HFFc6 (cell line): ENCODE results near the gene SMIM3. TPM values are rescaled to one million over a fixed set of nuclear protein-coding genes. Genes with fewer than 3 reads are reported as not detected.
"Not testable (repeated sequence)": the region's sequence is repeated elsewhere in the genome, so short reads cannot be mapped to it uniquely, and the experiment has no call there.

ENCODE experiments used
- DNase-seq: peaks from one replicate; pipeline ENCODE4 v3.0.0-alpha.2; 2018
- H3K27ac Mint-ChIP-seq: 2 replicates; pipeline ENCODE4 v1.8.0; 2020; ENCODE audit warnings: mild to moderate bottlenecking, mixed read lengths
- H3K27me3 Mint-ChIP-seq: 2 replicates; pipeline ENCODE4 v1.8.0; 2021; ENCODE audit warnings: mild to moderate bottlenecking, moderate library complexity, mixed read lengths; ENCODE audit not compliant: insufficient read depth
- H3K36me3 Mint-ChIP-seq: 2 replicates; pipeline ENCODE4 v1.8.0; 2021; ENCODE audit warnings: low read depth, mixed read lengths
- H3K4me1 Mint-ChIP-seq: 2 replicates; pipeline ENCODE4 v1.8.0; 2020; ENCODE audit warnings: low read depth, mixed read lengths
- H3K4me3 Mint-ChIP-seq: 2 replicates; pipeline ENCODE4 v1.8.0; 2020; ENCODE audit warnings: mild to moderate bottlenecking, moderate library complexity, mixed read lengths
- H3K9me3 Mint-ChIP-seq: 2 replicates; pipeline ENCODE4 v1.8.0; 2020; ENCODE audit warnings: mild to moderate bottlenecking, mixed read lengths
- total RNA-seq, 6 experiments: library from RNA; stranded (reverse); fragmentation: NEBNext Ultra II Directional; extraction: Animal tissue kit (Norgen Biotek cat#: 25700); gene quantifications; 2 replicates in 1 of 6; 3 replicates in 5 of 6; pipeline ENCODE4 v1.2.3, GENCODE V29; 2021
- TF ChIP-seq, protein P1 (sequence below): fragments of 200-600 bp; sonication (generic); IDR thresholded peaks from 2 replicates; pipeline ENCODE4 v1.5.0; 2021; ENCODE audit warnings: antibody characterized with exemption, mild to moderate bottlenecking

The SMIM3 gene
- total RNA-seq, 6 experiments from 2014 or later: 32.5 to 51.1 (median 37.9) TPM

DNA sequence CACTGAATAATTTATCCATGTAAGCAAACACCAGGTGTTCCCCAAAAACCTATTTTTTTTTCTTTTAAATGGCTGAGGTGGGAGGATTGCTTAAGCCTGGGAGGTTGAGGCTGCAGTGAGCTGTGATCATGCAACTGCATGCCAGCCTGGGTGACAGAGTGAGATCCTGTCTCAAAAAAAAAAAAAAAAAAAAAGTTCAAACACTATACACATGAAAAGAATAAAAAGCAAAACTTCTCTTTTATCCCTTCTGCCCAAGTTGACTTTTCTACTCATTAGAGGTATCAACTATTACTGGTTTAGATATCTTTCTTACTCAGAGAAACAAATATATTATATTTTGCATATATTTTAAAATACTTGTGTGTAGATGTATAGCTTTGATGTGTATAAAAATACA is 37.6 kb upstream of the SMIM3 start:
- TF ChIP-seq, protein P1, sequence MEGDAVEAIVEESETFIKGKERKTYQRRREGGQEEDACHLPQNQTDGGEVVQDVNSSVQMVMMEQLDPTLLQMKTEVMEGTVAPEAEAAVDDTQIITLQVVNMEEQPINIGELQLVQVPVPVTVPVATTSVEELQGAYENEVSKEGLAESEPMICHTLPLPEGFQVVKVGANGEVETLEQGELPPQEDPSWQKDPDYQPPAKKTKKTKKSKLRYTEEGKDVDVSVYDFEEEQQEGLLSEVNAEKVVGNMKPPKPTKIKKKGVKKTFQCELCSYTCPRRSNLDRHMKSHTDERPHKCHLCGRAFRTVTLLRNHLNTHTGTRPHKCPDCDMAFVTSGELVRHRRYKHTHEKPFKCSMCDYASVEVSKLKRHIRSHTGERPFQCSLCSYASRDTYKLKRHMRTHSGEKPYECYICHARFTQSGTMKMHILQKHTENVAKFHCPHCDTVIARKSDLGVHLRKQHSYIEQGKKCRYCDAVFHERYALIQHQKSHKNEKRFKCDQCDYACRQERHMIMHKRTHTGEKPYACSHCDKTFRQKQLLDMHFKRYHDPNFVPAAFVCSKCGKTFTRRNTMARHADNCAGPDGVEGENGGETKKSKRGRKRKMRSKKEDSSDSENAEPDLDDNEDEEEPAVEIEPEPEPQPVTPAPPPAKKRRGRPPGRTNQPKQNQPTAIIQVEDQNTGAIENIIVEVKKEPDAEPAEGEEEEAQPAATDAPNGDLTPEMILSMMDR: no peak
- Mint-ChIP-seq H3K27me3 (no peaks in the 10 kb centered on the region), H3K9me3 (no peaks in the 10 kb centered on the region), H3K4me1 (peaks cover 14% of the 10 kb centered on the region; the same call in 1 of the 2 replicates), H3K36me3 (peaks cover 49% of the 10 kb centered on the region), H3K27ac (no peak overlapping the region), H3K4me3 (no peak overlapping the region)
- no peak for DNase-seq

DNA sequence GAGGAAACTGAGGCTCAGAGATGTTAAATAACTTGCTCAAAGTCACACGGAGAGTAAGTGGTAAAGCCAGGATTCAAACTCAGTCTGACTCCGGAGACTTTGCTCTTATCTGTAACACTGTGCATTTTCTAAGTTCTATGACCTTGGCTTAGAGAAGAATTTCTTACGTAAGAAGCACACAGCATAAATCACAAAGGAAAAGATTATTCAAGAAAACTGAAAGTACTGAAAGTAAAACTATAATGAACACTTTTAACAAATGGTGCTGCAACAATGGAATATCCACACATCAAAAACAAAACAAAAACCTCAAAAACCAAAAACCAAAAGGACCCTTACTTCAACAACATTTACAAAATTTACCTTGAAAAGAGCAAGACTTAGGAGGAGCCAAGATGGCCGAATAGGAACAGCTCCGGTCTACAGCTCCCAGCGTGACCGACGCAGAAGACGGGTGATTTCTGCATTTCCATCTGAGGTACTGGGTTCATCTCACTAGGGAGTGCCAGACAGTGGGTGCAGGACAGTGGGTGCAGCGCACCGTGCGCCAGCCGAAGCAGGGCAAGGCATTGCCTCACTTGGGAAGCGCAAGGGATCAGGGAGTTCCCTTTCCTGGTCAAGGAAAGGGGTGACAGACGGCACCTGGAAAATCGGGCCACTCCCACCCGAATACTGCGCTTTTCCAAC is 36.0 kb upstream of the SMIM3 start:
- not testable (repeated sequence) for H3K27ac Mint-ChIP-seq, H3K4me3 Mint-ChIP-seq, DNase-seq, H3K27me3 Mint-ChIP-seq, H3K9me3 Mint-ChIP-seq
- Mint-ChIP-seq H3K4me1 (peaks cover 14% of the 10 kb centered on the region; the same call in 1 of the 2 replicates), H3K36me3 (peaks cover 33% of the 10 kb centered on the region)

DNA sequence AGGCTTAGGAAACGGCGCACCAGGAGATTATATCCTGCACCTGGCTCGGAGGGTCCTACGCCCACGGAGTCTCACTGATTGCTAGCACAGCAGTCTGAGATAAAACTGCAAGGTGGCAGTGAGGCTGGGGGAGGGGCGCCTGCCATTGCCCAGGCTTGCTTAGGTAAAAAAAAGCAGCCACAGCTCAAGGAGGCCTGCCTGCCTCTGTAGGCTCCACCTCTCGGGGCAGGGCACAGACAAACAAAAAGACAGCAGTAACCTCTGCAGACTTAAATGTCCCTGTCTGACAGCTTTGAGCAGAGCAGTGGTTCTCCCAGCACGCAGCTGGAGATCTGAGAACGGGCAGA is 35.4 kb upstream of the SMIM3 start:
- not testable (repeated sequence) for H3K9me3 Mint-ChIP-seq, H3K27me3 Mint-ChIP-seq, DNase-seq, H3K4me3 Mint-ChIP-seq, H3K27ac Mint-ChIP-seq
- Mint-ChIP-seq H3K4me1 (peaks cover 14% of the 10 kb centered on the region; the same call in 1 of the 2 replicates), H3K36me3 (peaks cover 32% of the 10 kb centered on the region)

DNA sequence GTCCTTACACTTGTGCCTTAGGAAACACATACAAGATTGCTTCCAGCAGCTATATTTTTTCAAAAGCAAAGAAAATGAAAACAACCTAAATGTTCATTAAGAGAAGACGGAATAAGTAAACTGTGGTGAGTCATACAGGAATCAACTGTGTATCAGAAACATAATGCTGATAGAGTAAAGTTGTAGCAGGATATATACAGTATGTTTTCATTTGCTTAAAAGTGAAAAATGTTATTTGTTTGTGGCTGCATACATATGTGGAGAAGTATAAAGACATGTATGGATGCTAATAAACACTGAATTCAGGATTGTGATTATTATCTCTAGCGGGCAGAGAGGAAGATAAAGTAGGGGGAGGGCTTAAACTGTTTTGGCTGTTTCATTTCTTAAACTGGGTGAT is 28.1 kb upstream of the SMIM3 start:
- H3K9me3 Mint-ChIP-seq: no peaks in the 10 kb centered on the region
- H3K4me3 Mint-ChIP-seq: no peak overlapping the region
- H3K36me3 Mint-ChIP-seq: peaks cover 32% of the 10 kb centered on the region
- H3K27ac Mint-ChIP-seq: peak overlapping the region; percentile 36; the same call in 1 of the 2 replicates
- H3K27me3 Mint-ChIP-seq: no peaks in the 10 kb centered on the region
- DNase-seq: no peak
- TF ChIP-seq, protein P1: no peak
- H3K4me1 Mint-ChIP-seq: peaks cover 33% of the 10 kb centered on the region

DNA sequence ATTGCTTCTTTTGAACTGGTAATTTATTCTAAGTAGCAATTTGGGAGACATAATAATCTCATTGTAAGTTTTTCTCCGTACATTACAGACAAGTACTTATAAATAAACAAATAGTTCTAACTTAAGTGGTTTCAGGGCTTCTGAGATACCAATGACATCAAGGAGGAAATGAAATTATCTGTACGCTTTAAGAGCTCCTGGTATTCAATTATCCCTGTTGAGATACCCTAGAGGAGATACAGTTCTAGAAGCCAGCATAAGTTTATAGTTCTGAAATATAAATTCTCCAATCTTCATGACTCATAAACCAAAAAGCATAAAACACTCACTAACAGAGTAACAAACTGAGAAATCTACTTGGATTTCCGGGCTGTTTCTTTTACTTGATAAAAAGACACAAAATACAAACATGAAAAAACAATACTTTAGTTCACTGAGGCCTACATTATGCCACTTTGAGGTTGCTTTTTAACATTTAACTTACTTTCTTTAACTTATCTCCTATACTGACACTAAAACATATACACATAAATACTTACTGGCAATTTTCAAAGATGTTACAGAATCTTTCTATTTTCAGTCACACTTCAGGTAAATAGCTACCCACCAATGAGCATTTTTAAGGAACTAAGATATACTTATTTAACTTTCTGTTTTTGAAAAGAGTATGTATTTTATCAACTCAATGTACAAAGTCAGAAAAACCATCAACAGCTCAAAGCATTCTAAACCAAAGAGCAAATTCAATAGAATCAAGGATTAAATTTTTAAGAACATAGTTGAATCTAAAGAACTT is 27.3 kb upstream of the SMIM3 start:
- Mint-ChIP-seq H3K4me3 (peak overlapping the region; percentile 36; the same call in 1 of the 2 replicates), H3K9me3 (no peaks in the 10 kb centered on the region), H3K27me3 (peaks cover 2% of the 10 kb centered on the region; the same call in 1 of the 2 replicates), H3K36me3 (peaks cover 35% of the 10 kb centered on the region), H3K4me1 (peaks cover 33% of the 10 kb centered on the region), H3K27ac (peak overlapping the region; percentile 65)
- TF ChIP-seq, protein P1: no peak
- peak; percentile 7 for DNase-seq

DNA sequence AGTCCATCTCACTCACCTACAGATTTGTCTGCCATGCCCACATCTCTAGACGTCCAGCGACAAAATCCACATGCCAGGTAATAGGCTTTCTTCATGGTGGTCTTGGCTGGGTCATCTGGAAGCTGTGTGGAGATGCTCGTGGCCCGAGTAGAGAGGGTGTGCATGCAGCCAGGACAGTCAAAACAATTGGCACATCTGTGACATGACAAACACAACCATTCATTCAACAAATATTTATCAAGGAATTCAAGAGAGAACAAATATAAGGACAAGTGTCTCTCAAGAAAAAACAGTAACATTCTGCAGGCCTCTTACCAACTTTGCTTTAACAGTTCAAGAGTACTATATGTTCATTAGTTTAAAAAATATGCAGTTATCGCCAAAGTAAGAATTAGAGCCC is 25.1 kb upstream of the SMIM3 start:
- no peaks in the 10 kb centered on the region for H3K9me3 Mint-ChIP-seq
- H3K36me3 Mint-ChIP-seq: peaks cover 40% of the 10 kb centered on the region
- DNase-seq: no peak
- H3K27ac Mint-ChIP-seq: peak overlapping the region; percentile 47
- H3K27me3 Mint-ChIP-seq: peaks cover 2% of the 10 kb centered on the region; the same call in 1 of the 2 replicates
- H3K4me3 Mint-ChIP-seq: no peak overlapping the region
- H3K4me1 Mint-ChIP-seq: peaks cover 41% of the 10 kb centered on the region
- TF ChIP-seq, protein P1: no peak
